Loucy (cell line): Measurements from ENCODE around the gene DNAH8.

Experiments used
- H2AFZ ChIP-seq: fragments of 200-600 bp; sonication (generic); 2 replicates; pipeline ENCODE4 v1.6.0; 2016; ENCODE audit warnings: antibody characterized with exemption, mild to moderate bottlenecking, low read length, moderate library complexity
- H3F3A ChIP-seq: fragments of 200-600 bp; 2 replicates; pipeline ENCODE4 v1.6.0; 2016; ENCODE audit warnings: antibody characterized with exemption, low read depth, mild to moderate bottlenecking
- H3K27me3 ChIP-seq: fragments of 200-600 bp; sonication (generic); 2 replicates; pipeline ENCODE4 v1.6.1; 2014; ENCODE audit warnings: low read length, mild to moderate bottlenecking; ENCODE audit not compliant: insufficient read depth, poor library complexity, severe bottlenecking
- H3K36me3 ChIP-seq: fragments of 200-600 bp; sonication (generic); 2 replicates; pipeline ENCODE4 v1.6.1; 2016; ENCODE audit warnings: low read length; ENCODE audit not compliant: insufficient read depth
- H3K4me1 ChIP-seq: fragments of 200-600 bp; sonication (generic); 2 replicates; pipeline ENCODE4 v1.5.1; 2014; ENCODE audit warnings: low read length, mild to moderate bottlenecking; ENCODE audit not compliant: insufficient read depth, poor library complexity, severe bottlenecking
- H3K4me2 ChIP-seq: fragments of 200-600 bp; sonication (generic); 2 replicates; pipeline ENCODE4 v1.6.0; 2014; ENCODE audit warnings: antibody characterized with exemption, low read length, low read depth, mild to moderate bottlenecking; ENCODE audit not compliant: poor library complexity, severe bottlenecking
- H3K4me3 ChIP-seq: fragments of 200-600 bp; sonication (generic); 2 replicates; pipeline ENCODE4 v1.5.1; 2014; ENCODE audit warnings: low read length, mild to moderate bottlenecking, mixed read lengths; ENCODE audit not compliant: poor library complexity, severe bottlenecking
- H3K79me2 ChIP-seq: fragments of 200-600 bp; sonication (generic); 2 replicates; pipeline ENCODE4 v1.6.1; 2014; ENCODE audit warnings: low read length; ENCODE audit not compliant: insufficient read depth
- H3K9ac ChIP-seq: fragments of 200-600 bp; sonication (generic); 2 replicates; pipeline ENCODE4 v1.6.0; 2014; ENCODE audit warnings: mild to moderate bottlenecking, low read depth, low read length, moderate library complexity; ENCODE audit not compliant: poor library complexity, severe bottlenecking
- H3K9me2 ChIP-seq: fragments of 200-600 bp; sonication (generic); replicated peaks from 2 replicates; pipeline ENCODE4 v1.6.1; 2016; ENCODE audit warnings: low read depth, low read length, mixed read lengths
- H3K9me3 ChIP-seq: fragments of 200-600 bp; sonication (generic); 2 replicates; pipeline ENCODE4 v1.6.1; 2014; ENCODE audit warnings: mild to moderate bottlenecking, antibody characterized with exemption, low read length, low read depth; ENCODE audit not compliant: insufficient read depth
- H4K20me1 ChIP-seq: fragments of 200-600 bp; sonication (generic); 2 replicates; pipeline ENCODE4 v1.6.0; 2014; ENCODE audit warnings: antibody characterized with exemption, low read length, mild to moderate bottlenecking; ENCODE audit not compliant: insufficient read depth, poor library complexity, severe bottlenecking
- EZH2phosphoT487 ChIP-seq: fragments of 200-600 bp; IDR thresholded peaks from 2 replicates; pipeline ENCODE4 v1.6.1; 2018; ENCODE audit warnings: antibody characterized with exemption, mild to moderate bottlenecking, moderate library complexity, borderline replicate concordance
- TF ChIP-seq, protein P1 (sequence below): fragments of 200-600 bp; sonication (generic); conservative IDR thresholded peaks from 2 replicates; pipeline ENCODE4 v1.5.1; 2014; ENCODE audit warnings: mild to moderate bottlenecking, antibody characterized with exemption, low read length

Gene DNAH8

DNA sequence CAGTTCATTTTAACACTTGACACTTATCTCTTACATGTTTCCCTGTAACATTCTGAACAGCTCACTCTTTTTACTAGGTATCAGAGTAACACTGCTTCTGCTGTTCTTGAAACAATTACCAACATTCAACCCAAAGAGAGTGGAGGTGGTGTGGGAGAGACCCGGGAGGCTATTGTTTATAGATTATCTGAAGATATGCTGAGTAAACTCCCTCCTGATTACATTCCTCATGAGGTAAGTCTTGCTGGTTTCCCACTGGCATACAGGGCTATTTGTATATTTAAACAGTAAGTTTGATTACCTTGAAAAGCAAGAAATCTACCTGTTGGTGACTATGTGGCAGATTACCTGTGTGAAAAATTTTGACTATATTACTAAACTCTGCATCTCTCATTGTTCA is 293.6 kb downstream of the DNAH8 start:
- Histone ChIP-seq H3K9ac (no peak overlapping the region), H4K20me1 (no peaks in the 10 kb centered on the region), H2AFZ (no peak overlapping the region), H3K4me1 (no peaks in the 10 kb centered on the region), H3K27me3 (no peaks in the 10 kb centered on the region), H3K79me2 (no peaks in the 10 kb centered on the region), H3K9me2 (no peaks in the 10 kb centered on the region), H3K4me3 (no peak overlapping the region), H3K36me3 (no peaks in the 10 kb centered on the region), H3F3A (no peaks in the 10 kb centered on the region), H3K9me3 (no peaks in the 10 kb centered on the region), H3K4me2 (no peak overlapping the region)
- no peak for TF ChIP-seq EZH2phosphoT487
- TF ChIP-seq, protein P1, sequence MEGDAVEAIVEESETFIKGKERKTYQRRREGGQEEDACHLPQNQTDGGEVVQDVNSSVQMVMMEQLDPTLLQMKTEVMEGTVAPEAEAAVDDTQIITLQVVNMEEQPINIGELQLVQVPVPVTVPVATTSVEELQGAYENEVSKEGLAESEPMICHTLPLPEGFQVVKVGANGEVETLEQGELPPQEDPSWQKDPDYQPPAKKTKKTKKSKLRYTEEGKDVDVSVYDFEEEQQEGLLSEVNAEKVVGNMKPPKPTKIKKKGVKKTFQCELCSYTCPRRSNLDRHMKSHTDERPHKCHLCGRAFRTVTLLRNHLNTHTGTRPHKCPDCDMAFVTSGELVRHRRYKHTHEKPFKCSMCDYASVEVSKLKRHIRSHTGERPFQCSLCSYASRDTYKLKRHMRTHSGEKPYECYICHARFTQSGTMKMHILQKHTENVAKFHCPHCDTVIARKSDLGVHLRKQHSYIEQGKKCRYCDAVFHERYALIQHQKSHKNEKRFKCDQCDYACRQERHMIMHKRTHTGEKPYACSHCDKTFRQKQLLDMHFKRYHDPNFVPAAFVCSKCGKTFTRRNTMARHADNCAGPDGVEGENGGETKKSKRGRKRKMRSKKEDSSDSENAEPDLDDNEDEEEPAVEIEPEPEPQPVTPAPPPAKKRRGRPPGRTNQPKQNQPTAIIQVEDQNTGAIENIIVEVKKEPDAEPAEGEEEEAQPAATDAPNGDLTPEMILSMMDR = no peak

DNA sequence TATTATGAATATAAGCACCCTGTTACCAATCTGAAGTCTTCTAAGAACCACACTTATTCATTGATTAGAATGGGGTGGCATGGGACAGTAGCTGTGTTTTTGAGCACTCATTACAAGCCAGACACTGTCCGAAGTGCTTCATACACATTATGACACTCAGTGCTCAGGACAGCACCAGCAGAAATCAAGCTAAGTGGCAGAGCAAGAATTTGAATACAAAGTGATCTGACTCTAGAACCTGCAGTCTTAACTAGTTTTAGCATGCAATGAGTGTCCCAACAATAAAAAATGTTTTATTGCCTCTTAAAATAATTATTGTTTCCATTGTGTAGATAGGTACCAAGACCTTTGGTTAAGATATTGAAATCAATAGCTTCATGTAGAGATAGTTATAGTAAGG is 294.4 kb downstream of the DNAH8 start:
- H3K9me3 ChIP-seq = no peaks in the 10 kb centered on the region
- no peaks in the 10 kb centered on the region for H3K4me1 ChIP-seq
- TF ChIP-seq, protein P1 = no peak
- TF ChIP-seq EZH2phosphoT487 = no peak
- H3F3A ChIP-seq = no peaks in the 10 kb centered on the region
- no peaks in the 10 kb centered on the region for H3K9me2 ChIP-seq
- no peak overlapping the region for H3K4me3 ChIP-seq
- no peak overlapping the region for H3K9ac ChIP-seq
- no peaks in the 10 kb centered on the region for H3K36me3 ChIP-seq
- no peak overlapping the region for H2AFZ ChIP-seq
- H3K4me2 ChIP-seq = no peak overlapping the region
- H3K79me2 ChIP-seq = no peaks in the 10 kb centered on the region
- H4K20me1 ChIP-seq = no peaks in the 10 kb centered on the region
- no peaks in the 10 kb centered on the region for H3K27me3 ChIP-seq

DNA sequence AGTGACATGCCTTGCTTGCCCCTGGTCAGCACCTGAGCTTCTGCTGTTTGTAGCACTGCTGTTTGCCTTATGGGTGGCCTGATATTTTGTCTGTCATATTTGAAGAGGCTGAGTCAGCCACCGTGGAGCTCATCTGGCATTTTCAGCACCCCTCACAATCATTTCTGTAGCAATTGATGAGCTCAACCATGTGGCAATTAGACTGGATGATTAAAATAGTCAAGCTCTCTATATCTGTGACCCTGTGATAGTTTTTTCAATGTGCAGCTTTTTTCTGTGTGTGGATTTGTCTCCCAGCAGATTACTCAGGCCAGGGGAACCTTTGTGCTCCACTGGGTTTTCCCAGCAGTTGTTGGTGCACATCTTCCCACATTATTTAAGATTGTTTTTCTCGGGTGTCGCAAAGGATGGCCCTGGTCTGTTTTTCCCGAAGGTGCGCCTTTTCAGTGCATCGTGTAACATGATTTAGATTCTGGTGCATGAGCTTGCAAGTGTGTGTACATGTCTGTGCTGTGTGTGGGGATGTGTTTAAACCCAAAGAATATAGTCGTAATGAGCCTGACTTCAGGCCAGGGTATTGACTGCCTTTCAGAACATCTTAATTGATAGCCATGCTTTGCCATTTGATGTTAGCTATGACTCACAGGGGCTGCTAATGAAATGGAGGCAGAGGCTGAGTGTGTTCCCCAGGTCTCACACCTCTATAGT is 301.9 kb downstream of the DNAH8 start:
- Histone ChIP-seq H3K27me3 (no peaks in the 10 kb centered on the region), H3K9me2 (no peaks in the 10 kb centered on the region), H3K9me3 (no peaks in the 10 kb centered on the region), H3K4me3 (no peak overlapping the region), H3K4me1 (no peaks in the 10 kb centered on the region), H2AFZ (no peak overlapping the region), H4K20me1 (no peaks in the 10 kb centered on the region), H3K79me2 (no peaks in the 10 kb centered on the region), H3K9ac (no peak overlapping the region), H3K36me3 (no peaks in the 10 kb centered on the region), H3F3A (no peaks in the 10 kb centered on the region), H3K4me2 (no peak overlapping the region)
- TF ChIP-seq, protein P1 = no peak
